PC-9 (cell line): Measurements from ENCODE around the gene MYO19.

Source experiments
- CTCF ChIP-seq: fragments of 200-600 bp; sonication (generic); conservative IDR thresholded peaks from 2 replicates; pipeline ENCODE4 v1.6.1; 2017; ENCODE audit warnings: mixed run types, antibody characterized with exemption, mild to moderate bottlenecking, moderate library complexity
- EZH2 ChIP-seq: fragments of 200-600 bp; sonication (generic); IDR thresholded peaks from 2 replicates; pipeline ENCODE4 v1.8.0; 2017; ENCODE audit warnings: antibody characterized with exemption, low read depth

- TF ChIP-seq CTCF: no peak
- TF ChIP-seq EZH2: no peak
These were observed 6.0 kb upstream of the MYO19 start for GRCh38 chr17:36540696-36541095.
